WTC11 (cell line): ENCODE results near the gene RCE1. TPM values are rescaled to one million over a fixed set of nuclear protein-coding genes. Genes with fewer than 3 reads are reported as not detected.

Experiments used
- ATAC-seq: fragments of 200-7000 bp; cut with Tn5 transposase; 2 replicates; pipeline ENCODE4 v1.10.0; 2021; ENCODE audit warnings: mild to moderate bottlenecking, moderate library complexity
- CTCF ChIA-PET: fragments of 300-600 bp; sonication (Branson Sonifier 250); formaldehyde crosslinking; loops from one replicate; lab custom pipeline; 2021; ENCODE audit warnings: antibody characterized with exemption; lab: Charles Lee
- POLR2A ChIA-PET: fragments of 350-600 bp; sonication (Branson Sonifier 250); formaldehyde crosslinking; loops from one replicate; lab custom pipeline; 2021; ENCODE audit warnings: antibody characterized with exemption; lab: Charles Lee
- DNase-seq: peaks from one replicate; pipeline ENCODE4 v3.0.0; 2021; ENCODE audit warnings: low spot score
- H3K27ac Mint-ChIP-seq: 2 replicates; pipeline ENCODE4 v1.8.0; 2021; ENCODE audit warnings: mixed read lengths
- H3K27me3 Mint-ChIP-seq: 2 replicates; pipeline ENCODE4 v1.8.0; 2021; ENCODE audit warnings: low read depth, mild to moderate bottlenecking, moderate library complexity, mixed read lengths
- H3K36me3 Mint-ChIP-seq: 2 replicates; pipeline ENCODE4 v1.8.0; 2021; ENCODE audit warnings: mixed read lengths
- H3K4me1 Mint-ChIP-seq: 2 replicates; pipeline ENCODE4 v1.8.0; 2022; ENCODE audit warnings: mixed read lengths
- H3K4me3 Mint-ChIP-seq: 2 replicates; pipeline ENCODE4 v1.8.0; 2021; ENCODE audit warnings: mild to moderate bottlenecking, moderate library complexity, mixed read lengths
- H3K9me3 Mint-ChIP-seq: 2 replicates; pipeline ENCODE4 v1.8.0; 2021; ENCODE audit warnings: mixed read lengths
- ATF1 ChIP-seq: sonication (generic); formaldehyde crosslinking; IDR thresholded peaks from 2 replicates; pipeline ENCODE4 v1.8.1; 2023; ENCODE audit warnings: mild to moderate bottlenecking, moderate library complexity, missing genetic modification reagents
- ATF2 ChIP-seq: sonication (generic); formaldehyde crosslinking; IDR thresholded peaks from 2 replicates; pipeline ENCODE4 v1.8.1; 2022; ENCODE audit warnings: low read depth, missing genetic modification reagents, borderline replicate concordance
- CREB1 ChIP-seq: sonication (generic); formaldehyde crosslinking; IDR thresholded peaks from 2 replicates; pipeline ENCODE4 v1.8.0; 2023; ENCODE audit warnings: mild to moderate bottlenecking, missing genetic modification reagents
- CTCF ChIP-seq: fragments of 200-600 bp; IDR thresholded peaks from 2 replicates; pipeline ENCODE4 v1.8.0; 2022; ENCODE audit warnings: antibody characterized with exemption
- FOXK1 ChIP-seq: sonication (generic); formaldehyde crosslinking; IDR thresholded peaks from 2 replicates; pipeline ENCODE4 v1.8.0; 2022; ENCODE audit warnings: mild to moderate bottlenecking, moderate library complexity, missing genetic modification reagents
- GRHL2 ChIP-seq: fragments of 250-450 bp; sonication (Bioruptor Pico); IDR thresholded peaks from 2 replicates; pipeline ENCODE4 v1.8.0; 2022; ENCODE audit warnings: mild to moderate bottlenecking, moderate library complexity; ENCODE audit not compliant: insufficient replicate concordance, severe bottlenecking
- KAT7 ChIP-seq: sonication (generic); formaldehyde crosslinking; IDR thresholded peaks from 2 replicates; pipeline ENCODE4 v1.8.1; 2023; ENCODE audit warnings: missing genetic modification reagents, mild to moderate bottlenecking, borderline replicate concordance
- MYBL2 ChIP-seq: sonication (generic); formaldehyde crosslinking; IDR thresholded peaks from 2 replicates; pipeline ENCODE4 v1.8.1; 2023; ENCODE audit warnings: mild to moderate bottlenecking, moderate library complexity, missing genetic modification reagents
- NR1H2 ChIP-seq: sonication (generic); formaldehyde crosslinking; IDR thresholded peaks from 2 replicates; pipeline ENCODE4 v1.9.0; 2021; ENCODE audit warnings: mild to moderate bottlenecking, moderate library complexity, missing genetic modification reagents
- SP1 ChIP-seq: sonication (generic); formaldehyde crosslinking; conservative IDR thresholded peaks from 2 replicates; pipeline ENCODE4 v1.8.1; 2022; ENCODE audit warnings: missing genetic modification reagents
- ZBTB43 ChIP-seq: sonication (generic); formaldehyde crosslinking; IDR thresholded peaks from 2 replicates; pipeline ENCODE4 v1.8.1; 2023; ENCODE audit warnings: mild to moderate bottlenecking, missing genetic modification reagents
- ZNF232 ChIP-seq: sonication (generic); formaldehyde crosslinking; IDR thresholded peaks from 2 replicates; pipeline ENCODE4 v1.8.0; 2022; ENCODE audit warnings: mild to moderate bottlenecking, missing genetic modification reagents
- ZNF512 ChIP-seq: sonication (generic); formaldehyde crosslinking; IDR thresholded peaks from 2 replicates; pipeline ENCODE4 v1.8.1; 2022; ENCODE audit warnings: missing genetic modification reagents, borderline replicate concordance
- ZNF671 ChIP-seq: fragments of 250-450 bp; sonication (Bioruptor Pico); IDR thresholded peaks from 2 replicates; pipeline ENCODE4 v1.8.0; 2021; ENCODE audit warnings: mild to moderate bottlenecking
- total RNA-seq: library from RNA; stranded (reverse); gene quantifications from 3 replicates; pipeline ENCODE4 v1.2.3, GENCODE V29; 2021
- TF ChIP-seq, protein P1 (sequence below): fragments of 250-450 bp; sonication (Bioruptor Pico); IDR thresholded peaks from 2 replicates; pipeline ENCODE4 v1.8.0; 2021; ENCODE audit warnings: mild to moderate bottlenecking
- TF ChIP-seq, protein P2 (sequence below): sonication (generic); formaldehyde crosslinking; IDR thresholded peaks from 2 replicates; pipeline ENCODE4 v1.8.0; 2022; ENCODE audit warnings: mild to moderate bottlenecking, missing genetic modification reagents
- TF ChIP-seq, protein P3 (sequence below): sonication (generic); formaldehyde crosslinking; IDR thresholded peaks from 2 replicates; pipeline ENCODE4 v1.8.1; 2023; ENCODE audit warnings: mild to moderate bottlenecking, missing genetic modification reagents, moderate library complexity
- TF ChIP-seq, protein P4 (sequence below): sonication (generic); formaldehyde crosslinking; IDR thresholded peaks from 2 replicates; pipeline ENCODE4 v1.8.1; 2022; ENCODE audit warnings: mild to moderate bottlenecking, missing genetic modification reagents, moderate library complexity, borderline replicate concordance

Gene RCE1
- total RNA-seq, 1 experiment from 2014 or later: 34.6 TPM

DNA sequence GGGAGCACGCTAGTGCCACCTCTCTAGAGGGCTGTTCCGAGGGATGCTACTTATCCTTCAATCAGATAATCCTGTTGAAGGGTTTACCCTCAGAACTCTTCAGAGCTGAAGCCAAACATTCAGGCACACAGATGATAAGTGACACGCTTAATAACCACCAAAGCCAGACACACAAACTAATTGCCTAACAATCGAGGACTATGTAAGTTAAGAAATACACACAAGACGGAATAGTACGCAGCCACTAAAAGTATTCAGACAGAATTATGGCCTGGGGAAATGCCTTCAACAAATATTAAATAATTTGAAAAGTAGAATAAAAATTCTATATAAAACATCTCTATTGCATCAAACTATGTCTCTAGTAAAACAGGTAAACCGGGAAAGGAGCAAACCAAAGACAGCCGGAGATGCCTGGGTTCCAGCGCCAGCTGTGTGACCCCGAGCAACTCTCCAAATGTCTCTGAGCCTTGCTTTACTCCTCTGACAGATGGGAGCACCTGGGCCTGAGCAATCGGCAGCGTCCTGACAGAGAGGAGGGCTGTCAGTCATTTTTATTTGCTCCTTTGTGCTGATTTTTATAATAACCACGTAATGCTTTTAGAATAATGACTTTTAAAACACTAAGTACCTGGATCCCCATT, 25.0 kb downstream of the RCE1 start:
- ChIA-PET CTCF (interaction anchor here (0.5 to 3.0 kb wide), 18 partner anchors 8 to 257 kb away, joined by 3 to 14 read pairs (median 5); partner anchors contain the start of genes PC and RCE1), POLR2A (no interaction called here)
- peaks cover 12% of the 10 kb centered on the region for H3K4me1 Mint-ChIP-seq
- H3K27me3 Mint-ChIP-seq: no peaks in the 10 kb centered on the region
- TF ChIP-seq, protein P1, sequence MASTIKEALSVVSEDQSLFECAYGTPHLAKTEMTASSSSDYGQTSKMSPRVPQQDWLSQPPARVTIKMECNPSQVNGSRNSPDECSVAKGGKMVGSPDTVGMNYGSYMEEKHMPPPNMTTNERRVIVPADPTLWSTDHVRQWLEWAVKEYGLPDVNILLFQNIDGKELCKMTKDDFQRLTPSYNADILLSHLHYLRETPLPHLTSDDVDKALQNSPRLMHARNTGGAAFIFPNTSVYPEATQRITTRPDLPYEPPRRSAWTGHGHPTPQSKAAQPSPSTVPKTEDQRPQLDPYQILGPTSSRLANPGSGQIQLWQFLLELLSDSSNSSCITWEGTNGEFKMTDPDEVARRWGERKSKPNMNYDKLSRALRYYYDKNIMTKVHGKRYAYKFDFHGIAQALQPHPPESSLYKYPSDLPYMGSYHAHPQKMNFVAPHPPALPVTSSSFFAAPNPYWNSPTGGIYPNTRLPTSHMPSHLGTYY: no peak
- TF ChIP-seq SP1 (CRISPR knock-in tag) (no peak), ZNF232 (CRISPR knock-in tag) (no peak), ZBTB43 (CRISPR knock-in tag) (no peak), ZNF671 (no peak), GRHL2 (no peak), CTCF (no peak), FOXK1 (no peak), MYBL2 (CRISPR knock-in tag) (no peak), ATF1 (CRISPR knock-in tag) (no peak), ATF2 (CRISPR knock-in tag) (no peak), KAT7 (CRISPR knock-in tag) (no peak), CREB1 (no peak), ZNF512 (no peak), NR1H2 (CRISPR knock-in tag) (no peak)
- TF ChIP-seq, protein P2, sequence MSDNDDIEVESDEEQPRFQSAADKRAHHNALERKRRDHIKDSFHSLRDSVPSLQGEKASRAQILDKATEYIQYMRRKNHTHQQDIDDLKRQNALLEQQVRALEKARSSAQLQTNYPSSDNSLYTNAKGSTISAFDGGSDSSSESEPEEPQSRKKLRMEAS (CRISPR knock-in tag): no peak
- TF ChIP-seq, protein P3, sequence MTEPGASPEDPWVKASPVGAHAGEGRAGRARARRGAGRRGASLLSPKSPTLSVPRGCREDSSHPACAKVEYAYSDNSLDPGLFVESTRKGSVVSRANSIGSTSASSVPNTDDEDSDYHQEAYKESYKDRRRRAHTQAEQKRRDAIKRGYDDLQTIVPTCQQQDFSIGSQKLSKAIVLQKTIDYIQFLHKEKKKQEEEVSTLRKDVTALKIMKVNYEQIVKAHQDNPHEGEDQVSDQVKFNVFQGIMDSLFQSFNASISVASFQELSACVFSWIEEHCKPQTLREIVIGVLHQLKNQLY (CRISPR knock-in tag): no peak
- TF ChIP-seq, protein P4, sequence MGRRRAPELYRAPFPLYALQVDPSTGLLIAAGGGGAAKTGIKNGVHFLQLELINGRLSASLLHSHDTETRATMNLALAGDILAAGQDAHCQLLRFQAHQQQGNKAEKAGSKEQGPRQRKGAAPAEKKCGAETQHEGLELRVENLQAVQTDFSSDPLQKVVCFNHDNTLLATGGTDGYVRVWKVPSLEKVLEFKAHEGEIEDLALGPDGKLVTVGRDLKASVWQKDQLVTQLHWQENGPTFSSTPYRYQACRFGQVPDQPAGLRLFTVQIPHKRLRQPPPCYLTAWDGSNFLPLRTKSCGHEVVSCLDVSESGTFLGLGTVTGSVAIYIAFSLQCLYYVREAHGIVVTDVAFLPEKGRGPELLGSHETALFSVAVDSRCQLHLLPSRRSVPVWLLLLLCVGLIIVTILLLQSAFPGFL: no peak
- TF ChIP-seq, all 79 proteins: peak for 0
- ATAC-seq (no peak), DNase-seq (no peak)
- H3K4me3 Mint-ChIP-seq: no peak overlapping the region
- no peaks in the 10 kb centered on the region for H3K9me3 Mint-ChIP-seq
- H3K27ac Mint-ChIP-seq: no peak overlapping the region
- H3K36me3 Mint-ChIP-seq: no peaks in the 10 kb centered on the region
